HL-60/S4 treated with phorbol 12-myristate 13-acetate at 8.2 ng/mL for 4 days and 3 days (cell line): ENCODE measurements around the gene NCSTN.

ENCODE experiments used
- in situ Hi-C: fragments of 300-500 bp; cut with MboI; formaldehyde crosslinking; loops from 2 replicates; pipeline ENCODE4 v1.15.0; 2022; ENCODE audit warnings: low sequenced_read_pairs

NCSTN gene

GRCh38 chr1:160404094-160404493 lies 60.9 kb downstream of the NCSTN start:
- in situ Hi-C loops, result no loop called here

GRCh38 chr1:160405331-160405877 lies 62.2 kb downstream of the NCSTN start:
- in situ Hi-C loops, result no loop called here

DNA sequence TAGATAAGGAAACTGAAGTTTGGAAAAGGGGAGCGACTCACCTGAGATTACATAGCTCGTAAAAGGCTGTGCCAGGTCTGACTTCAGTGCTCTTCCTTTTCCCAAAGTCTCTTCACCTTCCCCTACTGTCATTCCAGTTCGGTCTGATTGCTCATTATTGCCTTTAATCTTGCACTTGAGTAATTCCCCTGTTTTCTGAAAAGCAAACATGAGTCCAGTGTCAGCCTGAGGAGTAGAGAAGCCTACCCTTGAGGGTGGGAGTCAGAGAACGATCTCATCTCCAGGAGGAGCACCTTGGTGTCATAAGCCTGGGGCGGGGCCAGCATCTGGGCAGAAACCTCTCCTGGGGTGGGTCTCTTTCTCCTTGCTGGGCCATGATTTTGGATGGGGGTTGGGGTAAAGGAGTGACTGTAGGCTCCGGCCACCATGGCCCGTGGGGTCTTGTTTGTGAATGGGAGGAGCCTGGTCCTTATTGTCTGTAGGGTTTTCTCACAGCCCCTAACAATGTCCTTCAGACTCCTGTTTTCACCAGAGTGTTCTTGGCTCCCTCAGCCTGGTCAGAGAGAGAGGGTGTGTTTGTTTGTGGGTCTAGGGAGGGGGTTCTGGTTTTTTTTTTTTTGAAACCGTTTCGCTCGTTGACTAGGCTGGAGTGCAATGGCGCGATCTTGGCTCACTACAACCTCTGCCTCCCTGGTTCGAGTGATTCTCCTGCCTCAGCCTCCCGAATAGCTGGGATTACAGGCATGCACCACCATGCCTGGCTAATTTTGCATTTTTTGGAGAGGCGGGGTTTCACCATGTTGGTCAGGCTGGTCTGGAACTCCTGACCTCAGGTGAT lies 63.2 kb downstream of the NCSTN start:
- in situ Hi-C loops, result no loop called here

DNA sequence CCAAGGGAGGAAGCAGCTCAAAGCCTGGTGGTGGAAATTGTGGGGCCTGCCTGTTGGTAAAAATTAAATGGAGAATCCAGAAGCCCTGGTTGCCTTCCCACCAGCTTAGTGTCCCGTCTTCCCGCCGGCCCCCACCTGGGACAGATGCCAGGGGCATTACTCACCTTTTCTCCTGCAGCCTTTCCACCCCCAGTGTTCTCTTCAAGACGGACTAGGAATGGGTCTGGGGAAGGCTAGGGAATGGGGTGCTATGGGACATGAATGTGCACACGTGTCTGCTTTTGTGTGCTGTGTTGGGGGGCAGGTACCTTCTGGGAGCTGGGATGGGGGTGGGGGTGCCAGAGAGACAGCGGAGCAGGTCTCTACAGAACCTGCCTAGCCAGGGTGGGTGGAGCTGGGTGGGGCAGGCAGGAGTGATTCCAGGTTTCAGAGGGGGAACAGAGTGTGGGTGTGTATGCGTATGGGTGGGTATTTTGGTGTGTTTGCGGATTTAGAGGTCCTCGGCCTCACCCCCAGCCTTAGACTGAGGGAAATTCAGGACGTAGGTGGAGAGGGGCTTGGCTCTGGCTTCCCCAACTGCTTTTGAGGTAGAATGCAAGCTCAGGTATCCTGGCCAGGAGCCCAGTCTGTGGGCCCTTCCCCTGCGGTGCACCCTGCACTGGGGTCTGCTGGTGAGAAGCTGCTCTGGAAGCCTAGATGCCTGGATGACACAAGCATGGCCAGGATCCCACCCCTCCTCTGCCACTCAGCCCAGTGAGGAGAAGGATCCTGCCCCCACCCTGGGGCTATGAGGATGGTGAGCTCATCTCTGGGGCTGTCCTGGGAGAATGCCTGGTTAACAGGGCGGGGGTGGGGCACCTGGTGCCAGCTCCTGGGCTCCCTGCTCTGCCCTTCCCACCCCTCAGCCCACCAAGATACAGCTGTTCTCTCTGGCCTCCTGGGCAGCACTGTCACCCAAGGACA lies 64.9 kb downstream of the NCSTN start:
- in situ Hi-C loops, result no loop called here
